PC-3 (cell line): ENCODE results near the gene PROSER2. TPM values are rescaled to one million over a fixed set of nuclear protein-coding genes. Genes with fewer than 3 reads are reported as not detected.
"Not testable (repeated sequence)": the region's sequence is repeated elsewhere in the genome, so short reads cannot be mapped to it uniquely, and the experiment has no call there.

Source experiments
- ATAC-seq: fragments of 200-7000 bp; cut with Tn5 transposase; 2 replicates; pipeline ENCODE4 v1.9.1; 2020; ENCODE audit warnings: mild to moderate bottlenecking, moderate library complexity
- BruUV-seq: library from RNA; stranded (reverse); fragments of 400-500 nt; replicated peaks from 2 replicates; lab custom pipeline; 2021; lab: Mats Ljungman, UMichigan
- CTCF ChIA-PET: fragments of 300-600 bp; sonication (Branson Sonifier 250); formaldehyde crosslinking; loops from one replicate; lab custom pipeline; 2022; ENCODE audit warnings: antibody characterized with exemption; lab: Charles Lee
- POLR2A ChIA-PET: fragments of 300-600 bp; sonication (Branson Sonifier 250); formaldehyde crosslinking; loops from one replicate; lab custom pipeline; 2022; ENCODE audit warnings: antibody characterized with exemption; ENCODE audit not compliant: unreplicated experiment; lab: Charles Lee
- DNase-seq: peaks from one replicate; pipeline ENCODE4 v3.0.0-alpha.2; 2015
- H2AFZ ChIP-seq: fragments of 300-600 bp; sonication (generic); 2 replicates; pipeline ENCODE4 v1.6.0; 2016; ENCODE audit warnings: antibody characterized with exemption, low read length
- H3F3A ChIP-seq: fragments of 300-600 bp; sonication (generic); one replicate; pipeline ENCODE4 v1.6.0; 2017; ENCODE audit warnings: antibody characterized with exemption, low read length, control low read depth, mild to moderate bottlenecking; ENCODE audit not compliant: unreplicated experiment
- H3K27ac ChIP-seq: fragments of 300-600 bp; sonication (generic); 2 replicates; pipeline ENCODE4 v1.5.1; 2016; ENCODE audit warnings: mild to moderate bottlenecking, low read length
- H3K27me3 ChIP-seq: fragments of 300-600 bp; sonication (generic); 2 replicates; pipeline ENCODE4 v1.6.1; 2016; ENCODE audit warnings: low read length, mixed read lengths
- H3K36me3 ChIP-seq: fragments of 300-600 bp; sonication (generic); 2 replicates; pipeline ENCODE4 v1.6.1; 2016; ENCODE audit warnings: low read depth, mixed run types, low read length, mixed read lengths
- H3K4me1 ChIP-seq: fragments of 300-600 bp; sonication (generic); 2 replicates; pipeline ENCODE4 v1.5.1; 2016; ENCODE audit warnings: low read length; ENCODE audit not compliant: insufficient read depth
- H3K4me2 ChIP-seq: fragments of 300-600 bp; sonication (generic); 2 replicates; pipeline ENCODE4 v1.6.0; 2016; ENCODE audit warnings: low read length
- H3K4me3 ChIP-seq: fragments of 300-600 bp; sonication (generic); 2 replicates; pipeline ENCODE4 v1.5.1; 2016; ENCODE audit warnings: mild to moderate bottlenecking, low read length, mixed read lengths
- H3K79me2 ChIP-seq: fragments of 300-600 bp; sonication (generic); 2 replicates; pipeline ENCODE4 v1.6.1; 2017; ENCODE audit warnings: low read length, mixed read lengths
- H3K9ac ChIP-seq: fragments of 300-600 bp; sonication (generic); 2 replicates; pipeline ENCODE4 v1.6.0; 2016; ENCODE audit warnings: mild to moderate bottlenecking, low read length
- H3K9me2 ChIP-seq: fragments of 300-600 bp; sonication (generic); replicated peaks from 2 replicates; pipeline ENCODE4 v1.6.1; 2016; ENCODE audit warnings: mixed run types, low read length, mixed read lengths
- H3K9me3 ChIP-seq: fragments of 300-600 bp; sonication (generic); 2 replicates; pipeline ENCODE4 v1.6.1; 2016; ENCODE audit warnings: low read length, mixed read lengths
- H4K20me1 ChIP-seq: fragments of 300-600 bp; sonication (generic); 2 replicates; pipeline ENCODE4 v1.6.1; 2016; ENCODE audit warnings: low read length, mixed read lengths
- EZH2 ChIP-seq: fragments of 300-600 bp; sonication (generic); IDR thresholded peaks from one replicate; pipeline ENCODE4 v1.6.1; 2017; ENCODE audit warnings: antibody characterized with exemption, mild to moderate bottlenecking, low read length; ENCODE audit not compliant: unreplicated experiment
- EZH2phosphoT487 ChIP-seq: fragments of 300-600 bp; sonication (generic); IDR thresholded peaks from 2 replicates; pipeline ENCODE4 v1.6.1; 2018; ENCODE audit warnings: mild to moderate bottlenecking, antibody characterized with exemption, low read length, borderline replicate concordance
- intact Hi-C: fragments of 100-400 bp; cut with micrococcal nuclease; formaldehyde crosslinking; loops from 2 replicates; pipeline ENCODE4 v1.9.0; 2023
- total RNA-seq: library from RNA; depleted of rRNA; stranded (reverse); fragments of >200 nt; gene quantifications from 2 replicates; pipeline ENCODE4 v1.2.3, GENCODE V29; 2014
- TF ChIP-seq, protein P1 (sequence below): fragments of 300-600 bp; sonication (generic); conservative IDR thresholded peaks from 2 replicates; pipeline ENCODE4 v1.5.1; 2017; ENCODE audit warnings: antibody characterized with exemption, low read depth, mild to moderate bottlenecking, low read length

PROSER2 gene
- total RNA-seq, 1 experiment from 2014 or later, result 52.5 TPM

- Histone ChIP-seq H3K79me2 (no peaks in the 10 kb centered on the region), H3K9me2 (no peaks in the 10 kb centered on the region), H4K20me1 (no peaks in the 10 kb centered on the region), H2AFZ (no peak overlapping the region), H3K9ac (peak overlapping the region; percentile 65), H3K36me3 (no peaks in the 10 kb centered on the region), H3K27ac (peak overlapping the region; percentile 85), H3K4me1 (peaks cover 29% of the 10 kb centered on the region), H3K4me2 (no peak overlapping the region), H3K27me3 (no peaks in the 10 kb centered on the region), H3K4me3 (no peak overlapping the region), H3K9me3 (no peaks in the 10 kb centered on the region), H3F3A (no peaks in the 10 kb centered on the region)
- intact Hi-C loops, result no loop called here
- TF ChIP-seq EZH2 (no peak), EZH2phosphoT487 (no peak)
- TF ChIP-seq, protein P1, sequence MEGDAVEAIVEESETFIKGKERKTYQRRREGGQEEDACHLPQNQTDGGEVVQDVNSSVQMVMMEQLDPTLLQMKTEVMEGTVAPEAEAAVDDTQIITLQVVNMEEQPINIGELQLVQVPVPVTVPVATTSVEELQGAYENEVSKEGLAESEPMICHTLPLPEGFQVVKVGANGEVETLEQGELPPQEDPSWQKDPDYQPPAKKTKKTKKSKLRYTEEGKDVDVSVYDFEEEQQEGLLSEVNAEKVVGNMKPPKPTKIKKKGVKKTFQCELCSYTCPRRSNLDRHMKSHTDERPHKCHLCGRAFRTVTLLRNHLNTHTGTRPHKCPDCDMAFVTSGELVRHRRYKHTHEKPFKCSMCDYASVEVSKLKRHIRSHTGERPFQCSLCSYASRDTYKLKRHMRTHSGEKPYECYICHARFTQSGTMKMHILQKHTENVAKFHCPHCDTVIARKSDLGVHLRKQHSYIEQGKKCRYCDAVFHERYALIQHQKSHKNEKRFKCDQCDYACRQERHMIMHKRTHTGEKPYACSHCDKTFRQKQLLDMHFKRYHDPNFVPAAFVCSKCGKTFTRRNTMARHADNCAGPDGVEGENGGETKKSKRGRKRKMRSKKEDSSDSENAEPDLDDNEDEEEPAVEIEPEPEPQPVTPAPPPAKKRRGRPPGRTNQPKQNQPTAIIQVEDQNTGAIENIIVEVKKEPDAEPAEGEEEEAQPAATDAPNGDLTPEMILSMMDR, result no peak
- CTCF ChIA-PET, result no interaction called here
- POLR2A ChIA-PET, result interaction anchor here (0.7 kb wide), 1 partner anchor 11 kb away, joined by 3 read pairs; no protein-coding TSS in a partner anchor
- BruUV-seq, result no TSS peak
- DNase-seq (peak; percentile 57), ATAC-seq (peak; percentile 14)
Measured at GRCh38 chr10:11886851-11887250, 63.7 kb downstream of the PROSER2 start.

- Histone ChIP-seq H3K9me3 (no peaks in the 10 kb centered on the region), H2AFZ (no peak overlapping the region), H3K36me3 (no peaks in the 10 kb centered on the region), H3K79me2 (no peaks in the 10 kb centered on the region), H3K4me2 (no peak overlapping the region), H3K4me1 (peaks cover 22% of the 10 kb centered on the region), H3F3A (no peaks in the 10 kb centered on the region), H3K4me3 (no peak overlapping the region), H3K9ac (peak overlapping the region; percentile 65), H4K20me1 (no peaks in the 10 kb centered on the region), H3K27ac (peak overlapping the region; percentile 85), H3K27me3 (no peaks in the 10 kb centered on the region), H3K9me2 (no peaks in the 10 kb centered on the region)
- TF ChIP-seq EZH2phosphoT487 (no peak), EZH2 (no peak)
- TF ChIP-seq, protein P1, result no peak
- ChIA-PET POLR2A (interaction anchor here (0.7 kb wide), 1 partner anchor 15 kb away, joined by 3 read pairs; no protein-coding TSS in a partner anchor), CTCF (no interaction called here)
- intact Hi-C loops, result no loop called here
- ATAC-seq, result no peak; the same call in 1 of the 2 replicates
- DNase-seq, result no peak
- BruUV-seq, result TSS peak; percentile 3
Measured at GRCh38 chr10:11887381-11888227, 64.4 kb downstream of the PROSER2 start.

- intact Hi-C loops, ATAC-seq, POLR2A ChIA-PET: not testable (repeated sequence)
Measured at GRCh38 chr10:11889263-11889662, 66.1 kb downstream of the PROSER2 start.

More at GRCh38 chr10:11889263-11889662, 66.1 kb downstream of the PROSER2 start:
- BruUV-seq, H4K20me1 ChIP-seq, H3K9me2 ChIP-seq, H3K27me3 ChIP-seq, H3K9me3 ChIP-seq, H3F3A ChIP-seq, H3K4me3 ChIP-seq, DNase-seq, CTCF ChIA-PET, H3K36me3 ChIP-seq, H3K27ac ChIP-seq, H3K4me2 ChIP-seq, H3K9ac ChIP-seq, H3K79me2 ChIP-seq, H2AFZ ChIP-seq: not testable (repeated sequence)
- peaks cover 12% of the 10 kb centered on the region for H3K4me1 ChIP-seq
